Epithelial cell of esophagus (primary cell): ENCODE measurements around the gene OAT.
A peak's percentile ranks its signal among the peaks of the same experiment; 100 is the strongest.

ENCODE experiments used
- DNase-seq: peaks from one replicate; pipeline ENCODE4 v3.0.0; 2010; ENCODE audit warnings: low read depth
- H3K4me3 ChIP-seq: 2 replicates; pipeline ENCODE4 v1.5.1; 2011; ENCODE audit warnings: mild to moderate bottlenecking, low read length, control low read depth
- TF ChIP-seq, protein P1 (sequence below): IDR thresholded peaks from 2 replicates; pipeline ENCODE4 v1.5.1; 2011; ENCODE audit warnings: low read depth, mild to moderate bottlenecking, low read length, control low read depth, inconsistent platforms; ENCODE audit not compliant: insufficient read depth; ENCODE audit errors: missing control alignments

OAT gene

DNA sequence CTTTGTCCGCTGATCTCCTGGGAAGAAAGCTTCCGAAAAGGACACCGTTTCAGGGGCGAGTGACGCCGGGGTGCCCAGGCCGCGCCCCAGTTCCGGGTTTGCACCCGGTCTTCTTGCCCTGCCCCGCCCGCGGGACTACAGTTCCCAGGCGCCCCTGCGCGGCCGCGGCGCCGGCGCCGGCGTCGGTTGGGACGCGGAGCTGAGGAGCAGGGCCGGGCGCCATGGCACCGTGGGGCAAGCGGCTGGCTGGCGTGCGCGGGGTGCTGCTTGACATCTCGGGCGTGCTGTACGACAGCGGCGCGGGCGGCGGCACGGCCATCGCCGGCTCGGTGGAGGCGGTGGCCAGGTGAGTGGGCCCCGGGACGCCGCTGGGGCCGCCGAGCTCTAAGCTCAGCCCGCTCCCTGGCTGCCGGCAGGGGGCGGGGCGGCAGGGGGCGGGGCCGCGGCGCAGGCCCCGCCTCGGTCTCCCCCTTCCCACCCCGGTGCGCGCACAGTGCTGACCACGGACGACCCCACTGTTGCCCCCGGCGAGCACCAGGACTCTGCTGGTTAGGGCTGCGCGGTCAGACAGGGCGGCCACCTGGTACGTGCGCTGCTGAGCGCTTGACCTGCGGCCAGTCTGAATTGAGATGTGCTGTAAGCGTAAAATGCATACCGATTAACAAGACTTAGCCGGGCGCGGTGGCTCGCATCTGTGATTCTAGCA, 43.1 kb upstream of the OAT start, which contains the start of gene LHPP:
TSS of gene LHPP (plus strand) at position 182 of the 706 bp plus-strand sequence. CDS start at position 222, 40 bp downstream.
- peak; percentile 84 for DNase-seq
- H3K4me3 ChIP-seq, result peak within 1 kb of the TSS; percentile 69
- TF ChIP-seq, protein P1, sequence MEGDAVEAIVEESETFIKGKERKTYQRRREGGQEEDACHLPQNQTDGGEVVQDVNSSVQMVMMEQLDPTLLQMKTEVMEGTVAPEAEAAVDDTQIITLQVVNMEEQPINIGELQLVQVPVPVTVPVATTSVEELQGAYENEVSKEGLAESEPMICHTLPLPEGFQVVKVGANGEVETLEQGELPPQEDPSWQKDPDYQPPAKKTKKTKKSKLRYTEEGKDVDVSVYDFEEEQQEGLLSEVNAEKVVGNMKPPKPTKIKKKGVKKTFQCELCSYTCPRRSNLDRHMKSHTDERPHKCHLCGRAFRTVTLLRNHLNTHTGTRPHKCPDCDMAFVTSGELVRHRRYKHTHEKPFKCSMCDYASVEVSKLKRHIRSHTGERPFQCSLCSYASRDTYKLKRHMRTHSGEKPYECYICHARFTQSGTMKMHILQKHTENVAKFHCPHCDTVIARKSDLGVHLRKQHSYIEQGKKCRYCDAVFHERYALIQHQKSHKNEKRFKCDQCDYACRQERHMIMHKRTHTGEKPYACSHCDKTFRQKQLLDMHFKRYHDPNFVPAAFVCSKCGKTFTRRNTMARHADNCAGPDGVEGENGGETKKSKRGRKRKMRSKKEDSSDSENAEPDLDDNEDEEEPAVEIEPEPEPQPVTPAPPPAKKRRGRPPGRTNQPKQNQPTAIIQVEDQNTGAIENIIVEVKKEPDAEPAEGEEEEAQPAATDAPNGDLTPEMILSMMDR, result no peak

DNA sequence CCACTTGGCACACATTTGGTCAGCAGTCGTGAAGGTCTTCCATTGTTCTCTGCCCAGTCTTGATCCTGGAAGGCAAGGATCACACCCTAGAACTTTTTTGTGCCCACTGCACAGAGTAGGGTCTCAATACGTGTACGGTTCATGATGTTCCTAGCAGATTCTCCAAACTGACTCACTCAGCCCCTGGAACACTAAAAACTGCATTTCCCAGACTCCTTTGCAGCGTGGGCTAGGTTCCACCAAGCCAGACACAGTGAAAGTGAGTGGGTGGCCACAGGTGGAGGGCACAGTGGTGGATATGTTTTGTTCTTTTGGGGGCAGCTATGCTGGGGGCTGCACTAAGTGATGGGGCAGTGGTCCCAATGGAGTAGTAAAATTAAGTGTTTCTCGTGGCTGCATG, 41.4 kb upstream of the OAT start:
- no peak for DNase-seq
- TF ChIP-seq, protein P1, result no peak

DNA sequence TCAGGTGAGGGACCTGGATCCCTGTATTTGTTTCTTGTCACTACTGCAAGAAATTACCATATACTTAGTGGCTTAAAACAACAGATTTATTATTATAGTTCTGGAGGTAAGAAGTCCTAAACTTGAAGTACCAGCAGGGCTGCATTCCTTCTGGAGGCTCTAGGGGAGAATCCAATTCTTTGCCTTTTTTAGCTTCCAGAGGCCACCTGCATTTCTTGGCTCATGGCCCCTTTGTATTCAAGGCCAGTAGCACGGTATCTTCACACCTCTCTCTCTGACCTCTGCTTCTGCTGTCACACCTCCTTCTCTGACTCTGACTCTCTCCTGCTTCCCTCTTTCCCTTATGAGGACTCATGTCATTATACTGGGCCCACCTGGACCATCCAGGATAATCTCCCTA, 40.7 kb upstream of the OAT start:
- no peak overlapping the region for H3K4me3 ChIP-seq
- TF ChIP-seq, protein P1, result no peak
- peak; percentile 34 for DNase-seq

More for the DNA sequence above, 41.4 kb upstream of the OAT start:
- no peak overlapping the region for H3K4me3 ChIP-seq

DNA sequence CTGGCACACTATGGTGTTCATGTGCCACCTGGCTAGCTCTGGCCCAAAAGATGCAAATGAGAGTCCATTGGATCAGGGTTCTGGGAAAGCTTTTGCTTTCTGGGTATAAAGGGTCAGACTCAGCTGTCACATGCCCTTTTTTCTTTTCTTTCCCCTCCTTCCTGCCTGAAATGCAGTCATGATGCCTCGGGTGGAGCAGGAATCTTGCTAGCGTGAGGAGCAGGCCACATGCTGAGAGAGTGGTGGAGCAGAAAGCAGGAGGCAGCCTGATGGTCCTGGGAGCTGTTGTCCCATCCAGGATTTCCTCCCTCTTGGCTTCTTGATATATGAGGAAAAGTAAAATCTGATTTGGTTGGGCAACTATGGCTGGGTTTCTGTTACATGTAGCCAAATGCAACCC, 40.2 kb upstream of the OAT start:
- no peak for DNase-seq
- TF ChIP-seq, protein P1, result no peak
- no peak overlapping the region for H3K4me3 ChIP-seq

DNA sequence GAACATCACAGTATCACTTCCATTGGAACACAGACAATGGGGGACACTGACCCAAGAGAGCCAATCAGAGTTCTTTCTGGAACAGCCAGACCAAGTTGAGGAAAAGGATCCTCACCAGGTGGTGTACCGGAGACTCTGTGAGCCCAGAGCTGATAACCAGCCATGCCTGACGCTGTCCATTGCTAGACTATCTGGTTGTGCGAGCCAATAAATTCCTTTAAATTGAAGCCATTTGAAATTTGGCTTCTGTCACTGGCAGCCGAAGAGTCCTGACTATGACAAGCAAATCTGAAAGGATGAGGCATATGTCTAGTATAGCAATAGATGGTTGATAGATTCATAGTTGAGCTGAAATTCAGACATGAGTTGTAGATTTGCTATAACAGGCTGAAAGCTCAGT, 39.8 kb upstream of the OAT start:
- no peak for DNase-seq
- no peak overlapping the region for H3K4me3 ChIP-seq
- TF ChIP-seq, protein P1, result no peak

DNA sequence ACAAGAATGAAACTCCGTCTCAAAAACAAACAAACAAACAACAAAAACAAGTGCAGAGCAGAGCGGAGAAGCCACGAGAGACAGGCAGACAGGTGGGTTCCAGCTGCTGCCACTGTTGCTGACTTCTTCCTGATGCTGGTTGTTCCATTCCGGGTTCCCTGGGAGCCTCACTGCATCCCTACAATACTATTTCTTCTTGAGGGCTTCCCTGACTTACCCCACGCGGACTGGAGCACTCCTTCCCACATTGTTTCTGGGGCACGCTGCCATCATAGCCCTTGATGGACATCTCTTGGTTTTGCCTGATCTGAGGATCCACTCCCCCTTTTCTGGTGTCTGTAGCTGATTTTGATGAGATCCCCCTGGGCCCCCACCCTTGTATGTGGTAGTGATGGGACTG, 36.7 kb upstream of the OAT start:
- DNase-seq, result no peak
- TF ChIP-seq, protein P1, result no peak
- H3K4me3 ChIP-seq, result no peak overlapping the region
